Testis (tissue), 2 donors: Measurements from ENCODE around the gene BIVM.

ENCODE experiments used
- POLR2A ChIP-seq: fragments of 450-650 bp; IDR thresholded peaks from one replicate; pipeline ENCODE4 v1.6.1; 2017; ENCODE audit warnings: antibody characterized with exemption, mild to moderate bottlenecking, moderate library complexity
- TF ChIP-seq, protein P1 (sequence below), 3 experiments: fragments of 450-650 bp in 2 of 3; fragments of 200-600 bp in 1 of 3; sonication (generic) in 1 of 3; IDR thresholded peaks; one replicate each; pipeline ENCODE4 v1.5.1; 2016 to 2019; ENCODE audit warnings: antibody characterized with exemption in 3 of 3, mild to moderate bottlenecking in 2 of 3, moderate library complexity in 1 of 3

DNA sequence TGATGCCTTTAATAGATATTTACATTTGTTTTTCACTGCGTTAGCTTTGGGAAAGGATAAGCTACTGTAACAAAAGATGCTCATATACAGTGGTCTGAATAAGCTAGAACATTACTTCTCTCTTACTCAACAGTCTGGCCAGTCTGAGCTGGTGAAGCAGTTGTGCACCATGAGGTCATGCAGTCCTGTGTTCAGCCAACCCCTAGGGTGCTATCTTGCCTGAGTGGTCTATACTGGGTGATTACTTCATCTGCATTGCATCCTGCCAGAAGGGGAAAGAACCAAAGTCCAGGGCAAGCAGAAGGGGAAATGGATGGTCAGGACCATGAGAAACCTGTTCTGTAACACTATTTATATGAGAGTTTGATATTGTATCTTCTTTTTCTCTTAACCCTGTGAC, 78.4 kb downstream of the BIVM start:
- TF ChIP-seq, protein P1, sequence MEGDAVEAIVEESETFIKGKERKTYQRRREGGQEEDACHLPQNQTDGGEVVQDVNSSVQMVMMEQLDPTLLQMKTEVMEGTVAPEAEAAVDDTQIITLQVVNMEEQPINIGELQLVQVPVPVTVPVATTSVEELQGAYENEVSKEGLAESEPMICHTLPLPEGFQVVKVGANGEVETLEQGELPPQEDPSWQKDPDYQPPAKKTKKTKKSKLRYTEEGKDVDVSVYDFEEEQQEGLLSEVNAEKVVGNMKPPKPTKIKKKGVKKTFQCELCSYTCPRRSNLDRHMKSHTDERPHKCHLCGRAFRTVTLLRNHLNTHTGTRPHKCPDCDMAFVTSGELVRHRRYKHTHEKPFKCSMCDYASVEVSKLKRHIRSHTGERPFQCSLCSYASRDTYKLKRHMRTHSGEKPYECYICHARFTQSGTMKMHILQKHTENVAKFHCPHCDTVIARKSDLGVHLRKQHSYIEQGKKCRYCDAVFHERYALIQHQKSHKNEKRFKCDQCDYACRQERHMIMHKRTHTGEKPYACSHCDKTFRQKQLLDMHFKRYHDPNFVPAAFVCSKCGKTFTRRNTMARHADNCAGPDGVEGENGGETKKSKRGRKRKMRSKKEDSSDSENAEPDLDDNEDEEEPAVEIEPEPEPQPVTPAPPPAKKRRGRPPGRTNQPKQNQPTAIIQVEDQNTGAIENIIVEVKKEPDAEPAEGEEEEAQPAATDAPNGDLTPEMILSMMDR (IDR thresholded peaks at IDR 0.05), result no peak
- no peak for TF ChIP-seq POLR2A
